ENCODE results near the gene SLC35G6. TPM values are rescaled to one million over a fixed set of nuclear protein-coding genes. Genes with fewer than 3 reads are reported as not detected.

The SLC35G6 gene
- total RNA-seq, 1 experiment from 2014 or later = 0.26 TPM

GRCh38 chr17:7530023-7530900, 49.0 kb downstream of the SLC35G6 start (continued):
- TF ChIP-seq ZNF532 (CRISPR knock-in tag; IDR thresholded peaks at IDR 0.05; ENCODE audit: borderline replicate concordance) (no peak), ATF3 (CRISPR knock-in tag; conservative IDR thresholded peaks at IDR 0.05) (no peak), NR1H2 (CRISPR knock-in tag; IDR thresholded peaks at IDR 0.05) (no peak), ELF4 (CRISPR knock-in tag; IDR thresholded peaks at IDR 0.05; ENCODE audit: low read depth) (no peak), ARID4B (CRISPR knock-in tag; IDR thresholded peaks at IDR 0.05; ENCODE audit: borderline replicate concordance) (no peak), STAT6 (CRISPR knock-in tag; conservative IDR thresholded peaks at IDR 0.05; ENCODE audit: low read depth) (no peak), MXD4 (CRISPR knock-in tag; IDR thresholded peaks at IDR 0.05; ENCODE audit: borderline replicate concordance) (no peak), ZNF423 (CRISPR knock-in tag; IDR thresholded peaks at IDR 0.05) (no peak)
- TF ChIP-seq, protein P1, sequence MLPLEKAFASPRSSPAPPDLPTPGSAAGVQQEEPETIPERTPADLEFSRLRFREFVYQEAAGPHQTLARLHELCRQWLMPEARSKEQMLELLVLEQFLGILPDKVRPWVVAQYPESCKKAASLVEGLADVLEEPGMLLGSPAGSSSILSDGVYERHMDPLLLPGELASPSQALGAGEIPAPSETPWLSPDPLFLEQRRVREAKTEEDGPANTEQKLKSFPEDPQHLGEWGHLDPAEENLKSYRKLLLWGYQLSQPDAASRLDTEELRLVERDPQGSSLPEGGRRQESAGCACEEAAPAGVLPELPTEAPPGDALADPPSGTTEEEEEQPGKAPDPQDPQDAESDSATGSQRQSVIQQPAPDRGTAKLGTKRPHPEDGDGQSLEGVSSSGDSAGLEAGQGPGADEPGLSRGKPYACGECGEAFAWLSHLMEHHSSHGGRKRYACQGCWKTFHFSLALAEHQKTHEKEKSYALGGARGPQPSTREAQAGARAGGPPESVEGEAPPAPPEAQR (CRISPR knock-in tag; IDR thresholded peaks at IDR 0.05) = no peak
- TF ChIP-seq, protein P2, sequence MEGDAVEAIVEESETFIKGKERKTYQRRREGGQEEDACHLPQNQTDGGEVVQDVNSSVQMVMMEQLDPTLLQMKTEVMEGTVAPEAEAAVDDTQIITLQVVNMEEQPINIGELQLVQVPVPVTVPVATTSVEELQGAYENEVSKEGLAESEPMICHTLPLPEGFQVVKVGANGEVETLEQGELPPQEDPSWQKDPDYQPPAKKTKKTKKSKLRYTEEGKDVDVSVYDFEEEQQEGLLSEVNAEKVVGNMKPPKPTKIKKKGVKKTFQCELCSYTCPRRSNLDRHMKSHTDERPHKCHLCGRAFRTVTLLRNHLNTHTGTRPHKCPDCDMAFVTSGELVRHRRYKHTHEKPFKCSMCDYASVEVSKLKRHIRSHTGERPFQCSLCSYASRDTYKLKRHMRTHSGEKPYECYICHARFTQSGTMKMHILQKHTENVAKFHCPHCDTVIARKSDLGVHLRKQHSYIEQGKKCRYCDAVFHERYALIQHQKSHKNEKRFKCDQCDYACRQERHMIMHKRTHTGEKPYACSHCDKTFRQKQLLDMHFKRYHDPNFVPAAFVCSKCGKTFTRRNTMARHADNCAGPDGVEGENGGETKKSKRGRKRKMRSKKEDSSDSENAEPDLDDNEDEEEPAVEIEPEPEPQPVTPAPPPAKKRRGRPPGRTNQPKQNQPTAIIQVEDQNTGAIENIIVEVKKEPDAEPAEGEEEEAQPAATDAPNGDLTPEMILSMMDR (IDR thresholded peaks at IDR 0.05) = no peak

Other genes with a start within 250 kb of the SLC35G6 start
- gene DVL2, start 246.9 kb upstream of the SLC35G6 start, total RNA-seq (2021) = 57.6 to 67.3 TPM (median 59.8 TPM) in 3 replicates
- 45.8 to 50.1 TPM (median 49.1 TPM) in 3 replicates for gene PHF23, start 242.0 kb upstream of the SLC35G6 start, total RNA-seq (2021)
- gene GABARAP, start 239.0 kb upstream of the SLC35G6 start, total RNA-seq (2021) = 228 to 247 TPM (median 238 TPM) in 3 replicates
- gene CTDNEP1, start 229.7 kb upstream of the SLC35G6 start, total RNA-seq (2021) = 120 to 127 TPM (median 126 TPM) in 3 replicates
- gene ELP5, start 229.2 kb upstream of the SLC35G6 start, total RNA-seq (2021) = 101 to 103 TPM (median 103 TPM) in 3 replicates
- 131 to 136 TPM (median 136 TPM) in 3 replicates for gene CLDN7, start 219.0 kb upstream of the SLC35G6 start, total RNA-seq (2021)
- 5.6 to 6.4 TPM (median 6.2 TPM) in 3 replicates for gene SLC2A4, start 199.7 kb upstream of the SLC35G6 start, total RNA-seq (2021)
- 26.8 to 36.5 TPM (median 35.2 TPM) in 3 replicates for gene YBX2, start 186.8 kb upstream of the SLC35G6 start, total RNA-seq (2021)
- gene EIF5A, start 173.8 kb upstream of the SLC35G6 start, total RNA-seq (2021) = 929 to 1,021 TPM (median 936 TPM) in 3 replicates
- gene GPS2, start 166.1 kb upstream of the SLC35G6 start, total RNA-seq (2021) = 42.2 to 55.9 TPM (median 44.7 TPM) in 3 replicates
- gene NEURL4, start 152.1 kb upstream of the SLC35G6 start, total RNA-seq (2021) = 44.3 to 64.4 TPM (median 50.2 TPM) in 3 replicates
- 58.6 to 63.9 TPM (median 60.6 TPM) in 3 replicates for gene ACAP1, start 144.9 kb upstream of the SLC35G6 start, total RNA-seq (2021)
- gene KCTD11, start 129.3 kb upstream of the SLC35G6 start, total RNA-seq (2021) = 8.1 to 9.0 TPM (median 8.2 TPM) in 3 replicates
- gene TMEM95, start 126.3 kb upstream of the SLC35G6 start, total RNA-seq (2021) = not detected in 3 replicates
- 9.3 to 11.8 TPM (median 10.7 TPM) in 3 replicates for gene TNK1, start 100.4 kb upstream of the SLC35G6 start, total RNA-seq (2021)
- 34.1 to 42.7 TPM (median 37.6 TPM) in 3 replicates for gene PLSCR3, start 86.9 kb upstream of the SLC35G6 start, total RNA-seq (2021)
- gene TMEM256, start 77.3 kb upstream of the SLC35G6 start, total RNA-seq (2021) = 132 to 180 TPM (median 178 TPM) in 3 replicates
- 76.7 to 112 TPM (median 96.9 TPM) in 3 replicates for gene NLGN2, start 73.6 kb upstream of the SLC35G6 start, total RNA-seq (2021)
- 0.18 to 0.35 TPM in 2 of 3 replicates, not detected in the other for gene SPEM1, start 61.1 kb upstream of the SLC35G6 start, total RNA-seq (2021)
- 0.13 TPM in 1 of 3 replicates, not detected in the others for gene SPEM2, start 55.8 kb upstream of the SLC35G6 start, total RNA-seq (2021)
- gene SPEM3, start 52.6 kb upstream of the SLC35G6 start, total RNA-seq (2021) = not detected in 3 replicates
- 13.5 to 15.3 TPM (median 13.9 TPM) in 3 replicates for gene TMEM102, start 46.0 kb upstream of the SLC35G6 start, total RNA-seq (2021)
- 19.8 to 29.1 TPM (median 28.0 TPM) in 3 replicates for gene FGF11, start 41.9 kb upstream of the SLC35G6 start, total RNA-seq (2021)
- gene CHRNB1, start 36.4 kb upstream of the SLC35G6 start, total RNA-seq (2021) = 16.0 to 21.5 TPM (median 20.8 TPM) in 3 replicates
- 14.6 to 17.0 TPM (median 16.2 TPM) in 3 replicates for gene ZBTB4, start 1.8 kb upstream of the SLC35G6 start, total RNA-seq (2021)
- gene POLR2A, start 2.9 kb downstream of the SLC35G6 start, total RNA-seq (2021) = 166 to 170 TPM (median 170 TPM) in 3 replicates
- 8.1 to 10.5 TPM (median 10.2 TPM) in 3 replicates for gene TNFSF12, start 67.6 kb downstream of the SLC35G6 start, total RNA-seq (2021)
- gene TNFSF13, start 77.3 kb downstream of the SLC35G6 start, total RNA-seq (2021) = 2.2 to 3.2 TPM (median 2.9 TPM) in 3 replicates
- gene SENP3, start 80.5 kb downstream of the SLC35G6 start, total RNA-seq (2021) = 72.2 to 85.4 TPM (median 75.2 TPM) in 3 replicates
- gene CD68, start 98.2 kb downstream of the SLC35G6 start, total RNA-seq (2021) = 0.41 to 0.87 TPM (median 0.72 TPM) in 3 replicates
- 55.3 to 57.7 TPM (median 57.0 TPM) in 3 replicates for gene MPDU1, start 102.4 kb downstream of the SLC35G6 start, total RNA-seq (2021)
- 15.2 to 19.9 TPM (median 17.5 TPM) in 3 replicates for gene SOX15, start 108.6 kb downstream of the SLC35G6 start, total RNA-seq (2021)
- 32.5 to 35.1 TPM (median 33.3 TPM) in 3 replicates for gene FXR2, start 133.5 kb downstream of the SLC35G6 start, total RNA-seq (2021)
- gene SAT2, start 146.4 kb downstream of the SLC35G6 start, total RNA-seq (2021) = 68.3 to 75.8 TPM (median 73.1 TPM) in 3 replicates
- gene SHBG, start 148.7 kb downstream of the SLC35G6 start, total RNA-seq (2021) = 0.83 to 1.2 TPM (median 1.1 TPM) in 3 replicates
- gene ATP1B2, start 169.5 kb downstream of the SLC35G6 start, total RNA-seq (2021) = 29.1 to 37.5 TPM (median 35.9 TPM) in 3 replicates
- 173 to 179 TPM (median 176 TPM) in 3 replicates for gene TP53, start 206.0 kb downstream of the SLC35G6 start, total RNA-seq (2021)
- gene WRAP53, start 207.0 kb downstream of the SLC35G6 start, total RNA-seq (2021) = 35.5 to 37.3 TPM (median 37.2 TPM) in 3 replicates
- 14.3 to 14.7 TPM (median 14.5 TPM) in 3 replicates for gene EFNB3, start 223.8 kb downstream of the SLC35G6 start, total RNA-seq (2021)
- 0.17 to 0.34 TPM (median 0.27 TPM) in 3 replicates for gene DNAH2, start 236.3 kb downstream of the SLC35G6 start, total RNA-seq (2021)

Data from WTC11 (cell line).